ENCODE data around the gene FCRL5.
"Not testable (repeated sequence)": the region's sequence is repeated elsewhere in the genome, so short reads cannot be mapped to it uniquely, and the experiment has no call there.

FCRL5 gene

GRCh38 chr1:157487504-157487903 is 64.8 kb downstream of the FCRL5 start:
- DNase-seq (ENCODE audit: low read depth in 3 of 3), result no peak

GRCh38 chr1:157487096-157487495 is 65.2 kb downstream of the FCRL5 start:
- no peak for DNase-seq (ENCODE audit: low read depth in 3 of 3)

DNA sequence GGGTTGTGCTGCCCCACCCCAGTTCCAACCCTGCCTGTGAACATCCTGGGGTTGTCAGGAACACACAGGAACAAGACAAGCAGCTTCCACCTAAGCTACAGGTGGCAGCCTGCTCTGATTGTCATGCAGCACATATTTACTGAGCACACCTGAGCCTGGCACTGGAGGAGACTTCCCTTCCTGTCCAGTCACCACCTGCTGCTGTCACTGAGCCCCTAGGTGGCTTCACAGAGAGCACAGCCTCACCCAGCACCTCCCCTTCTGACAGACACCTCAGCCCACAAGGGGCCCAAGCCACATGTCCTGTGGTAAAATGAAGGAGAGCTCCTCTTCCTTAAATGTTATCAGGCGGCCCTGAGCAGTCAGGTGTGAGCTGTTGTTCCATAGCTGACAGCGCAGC is 65.9 kb downstream of the FCRL5 start:
- not testable (repeated sequence) for DNase-seq (ENCODE audit: low read depth in 3 of 3)

DNA sequence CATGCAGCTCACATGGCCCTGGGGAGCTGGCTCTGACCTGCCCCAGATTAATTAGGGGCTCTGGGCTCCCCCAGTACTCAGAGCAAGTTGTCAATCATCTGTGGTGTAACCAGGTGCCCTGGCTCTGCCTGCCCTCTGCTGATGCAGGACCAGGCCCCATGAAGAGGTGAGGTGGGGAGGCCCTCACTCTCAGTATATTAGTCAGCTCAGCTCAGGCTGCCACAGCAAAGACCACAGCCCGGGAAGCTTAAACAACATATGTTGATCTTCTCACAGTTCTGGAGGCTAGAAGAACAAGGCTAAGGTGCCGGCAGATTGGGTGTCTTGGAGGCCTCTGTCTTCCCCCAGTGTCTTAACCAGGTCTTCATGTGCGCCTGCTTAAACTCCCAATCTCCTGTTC is 66.5 kb downstream of the FCRL5 start:
- DNase-seq (ENCODE audit: low read depth in 3 of 3), result no peak

GRCh38 chr1:157484573-157484972 is 67.7 kb downstream of the FCRL5 start:
- no peak for DNase-seq (ENCODE audit: low read depth in 3 of 3)

- no peak for DNase-seq (ENCODE audit: low read depth in 3 of 3)
Observed at GRCh38 chr1:157483635-157484034, 68.7 kb downstream of the FCRL5 start.

DNA sequence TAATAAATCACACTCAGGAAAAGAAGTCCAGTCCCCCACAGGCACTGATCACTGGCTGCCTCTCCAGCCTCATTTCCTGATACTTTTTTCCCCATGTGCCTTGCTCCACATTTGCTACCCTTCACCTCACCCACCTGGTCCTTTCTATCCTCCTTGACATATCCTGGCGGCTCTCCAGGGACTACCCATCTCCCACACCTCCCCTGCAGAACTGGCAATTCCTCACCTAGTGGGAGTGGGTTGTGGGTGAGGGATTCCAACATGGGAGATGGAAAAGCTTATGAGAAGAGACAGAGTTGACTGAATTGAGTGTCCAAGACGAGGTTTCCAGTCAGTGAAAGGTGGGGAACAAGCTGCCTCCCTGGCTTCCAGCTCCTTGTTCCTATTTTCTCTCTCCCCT is 69.6 kb downstream of the FCRL5 start:
- no peak for DNase-seq (ENCODE audit: low read depth in 3 of 3)

GRCh38 chr1:157482174-157482573 is 70.1 kb downstream of the FCRL5 start:
- no peak for DNase-seq (ENCODE audit: low read depth in 3 of 3)

DNA sequence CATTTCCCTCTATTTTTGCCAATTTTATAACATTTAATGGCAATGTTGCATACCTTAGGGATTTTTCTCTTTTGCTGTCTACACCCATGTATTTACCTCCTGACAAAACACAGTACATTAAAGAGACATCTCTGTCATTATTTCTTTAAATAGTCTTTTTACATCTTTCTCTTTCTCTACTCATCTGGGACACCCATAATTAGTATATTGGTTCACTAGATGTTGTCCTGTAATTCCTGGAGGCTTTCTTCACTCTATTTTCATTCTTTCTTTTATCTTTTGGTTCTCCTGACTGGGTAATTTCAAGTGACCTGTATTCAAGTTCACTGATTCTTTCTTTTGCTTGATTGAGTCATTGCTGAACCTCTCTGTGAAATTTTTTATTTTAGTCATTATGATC is 74.3 kb downstream of the FCRL5 start:
- DNase-seq (ENCODE audit: low read depth in 3 of 3), result no peak

GRCh38 chr1:157477419-157477818 is 74.9 kb downstream of the FCRL5 start:
- DNase-seq (ENCODE audit: low read depth in 3 of 3), result no peak

- DNase-seq (ENCODE audit: low read depth in 3 of 3), result no peak
Observed at GRCh38 chr1:157472959-157473358, 79.4 kb downstream of the FCRL5 start.

GRCh38 chr1:157472056-157472701 is 80.1 kb downstream of the FCRL5 start:
- no peak for DNase-seq (ENCODE audit: low read depth in 3 of 3)

GRCh38 chr1:157471531-157471930 is 80.8 kb downstream of the FCRL5 start:
- no peak for DNase-seq (ENCODE audit: low read depth in 3 of 3)

DNA sequence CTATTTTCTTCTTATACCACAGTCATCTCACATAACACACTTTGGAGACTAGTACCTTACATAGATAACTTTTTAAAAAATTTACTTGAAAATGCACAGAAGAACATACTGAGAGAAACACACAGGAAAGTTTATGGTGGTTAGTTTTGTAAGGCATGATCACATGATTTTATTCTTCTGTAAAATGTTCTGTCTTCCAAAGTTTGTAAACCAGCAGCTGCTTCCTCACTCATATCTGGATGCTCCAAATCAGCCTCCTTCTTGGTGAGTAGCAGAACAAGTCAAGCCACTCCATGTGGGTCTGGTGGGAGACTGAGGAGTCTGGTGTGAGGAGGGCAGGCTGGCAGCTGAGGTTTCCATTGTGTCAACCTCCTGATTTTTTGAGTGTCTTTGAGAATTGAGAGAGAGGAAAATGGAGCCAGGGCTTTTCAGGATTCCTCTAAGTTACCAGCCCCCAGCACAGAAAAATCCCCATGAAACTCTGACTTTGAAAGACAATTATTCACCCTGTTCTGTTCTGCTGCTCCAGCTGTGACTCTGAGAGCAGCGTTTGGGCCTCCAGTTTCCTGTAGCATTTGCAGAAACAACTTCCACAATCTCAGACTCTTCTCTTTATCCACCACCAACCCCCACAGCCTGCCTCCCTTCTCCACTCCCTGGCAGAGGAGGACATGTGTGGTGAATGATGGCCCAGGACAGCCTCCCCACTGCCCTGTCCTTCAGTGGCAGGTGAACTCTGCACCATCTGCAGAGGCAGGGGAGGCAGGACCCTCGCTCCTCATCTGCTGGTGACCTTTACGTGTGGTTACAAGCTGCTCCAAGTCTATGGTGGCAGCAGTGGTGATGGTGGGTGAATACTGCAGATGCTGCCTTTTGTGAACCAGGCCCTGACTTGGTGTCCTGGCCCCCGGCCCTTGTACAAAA is 82.3 kb downstream of the FCRL5 start:
- no peak for DNase-seq (ENCODE audit: low read depth in 3 of 3)

DNA sequence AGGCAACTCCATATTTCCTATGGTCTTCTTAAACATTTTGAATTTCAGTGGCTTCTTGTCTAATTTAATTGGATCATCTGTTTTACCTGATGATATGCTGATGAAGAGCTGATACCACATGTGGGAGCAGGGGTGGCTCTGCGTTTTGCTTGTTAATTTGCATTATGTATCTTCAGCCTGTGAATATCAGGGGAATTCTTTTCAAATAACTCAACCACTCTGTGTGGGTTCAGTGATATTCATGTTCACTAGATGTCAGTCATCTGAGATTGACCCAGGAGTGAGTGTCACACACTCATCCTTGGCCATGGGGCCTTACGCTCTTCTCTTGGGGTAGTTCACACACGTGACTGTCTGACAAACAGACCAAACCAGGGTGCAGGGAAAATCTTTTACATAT is 83.0 kb downstream of the FCRL5 start:
- no peak for DNase-seq (ENCODE audit: low read depth in 3 of 3)

- DNase-seq (ENCODE audit: low read depth in 3 of 3), result no peak
Observed at GRCh38 chr1:157466011-157466410, 86.3 kb downstream of the FCRL5 start.
